ENCODE data around the gene DOCK11.

DOCK11 gene

DNA sequence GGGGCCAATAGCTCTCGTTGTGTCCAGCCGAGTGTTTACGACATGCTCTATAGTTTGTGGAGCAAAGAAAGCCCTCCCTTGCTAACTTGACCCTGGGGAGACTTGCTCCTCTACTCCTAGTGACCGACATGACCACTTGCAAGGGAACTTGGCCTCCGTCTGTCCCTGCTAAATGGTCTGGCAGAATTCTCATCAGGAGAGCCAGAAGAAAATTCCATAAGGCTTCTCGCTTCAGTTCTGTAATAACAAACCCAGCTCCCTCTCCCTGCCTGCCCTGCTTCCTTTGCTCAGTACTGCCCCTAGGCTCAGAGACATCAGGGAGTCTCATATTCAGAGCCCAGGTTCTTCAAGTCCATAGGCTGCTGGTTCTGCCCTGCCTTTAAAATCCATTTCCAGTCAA, 13.0 kb downstream of the DOCK11 start:
- TF ChIP-seq, protein P1, sequence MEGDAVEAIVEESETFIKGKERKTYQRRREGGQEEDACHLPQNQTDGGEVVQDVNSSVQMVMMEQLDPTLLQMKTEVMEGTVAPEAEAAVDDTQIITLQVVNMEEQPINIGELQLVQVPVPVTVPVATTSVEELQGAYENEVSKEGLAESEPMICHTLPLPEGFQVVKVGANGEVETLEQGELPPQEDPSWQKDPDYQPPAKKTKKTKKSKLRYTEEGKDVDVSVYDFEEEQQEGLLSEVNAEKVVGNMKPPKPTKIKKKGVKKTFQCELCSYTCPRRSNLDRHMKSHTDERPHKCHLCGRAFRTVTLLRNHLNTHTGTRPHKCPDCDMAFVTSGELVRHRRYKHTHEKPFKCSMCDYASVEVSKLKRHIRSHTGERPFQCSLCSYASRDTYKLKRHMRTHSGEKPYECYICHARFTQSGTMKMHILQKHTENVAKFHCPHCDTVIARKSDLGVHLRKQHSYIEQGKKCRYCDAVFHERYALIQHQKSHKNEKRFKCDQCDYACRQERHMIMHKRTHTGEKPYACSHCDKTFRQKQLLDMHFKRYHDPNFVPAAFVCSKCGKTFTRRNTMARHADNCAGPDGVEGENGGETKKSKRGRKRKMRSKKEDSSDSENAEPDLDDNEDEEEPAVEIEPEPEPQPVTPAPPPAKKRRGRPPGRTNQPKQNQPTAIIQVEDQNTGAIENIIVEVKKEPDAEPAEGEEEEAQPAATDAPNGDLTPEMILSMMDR (IDR thresholded peaks at IDR 0.05; ENCODE audit: low read depth, low read length, missing control alignments) = no peak
- no peak overlapping the region for H3K4me3 ChIP-seq (ENCODE audit: low read depth, low read length)
- DNase-seq (ENCODE audit: low read depth) = no peak

GRCh38 chrX:118510111-118510510, 14.5 kb downstream of the DOCK11 start:
- TF ChIP-seq, protein P1 (IDR thresholded peaks at IDR 0.05; ENCODE audit: low read depth, low read length, missing control alignments) = no peak
- DNase-seq (ENCODE audit: low read depth) = no peak
- no peak overlapping the region for H3K4me3 ChIP-seq (ENCODE audit: low read depth, low read length)

- no peak for DNase-seq (ENCODE audit: low read depth)
- no peak overlapping the region for H3K4me3 ChIP-seq (ENCODE audit: low read depth, low read length)
- TF ChIP-seq, protein P1 (IDR thresholded peaks at IDR 0.05; ENCODE audit: low read depth, low read length, missing control alignments) = no peak
These were observed 17.7 kb downstream of the DOCK11 start for GRCh38 chrX:118513120-118513898.

DNA sequence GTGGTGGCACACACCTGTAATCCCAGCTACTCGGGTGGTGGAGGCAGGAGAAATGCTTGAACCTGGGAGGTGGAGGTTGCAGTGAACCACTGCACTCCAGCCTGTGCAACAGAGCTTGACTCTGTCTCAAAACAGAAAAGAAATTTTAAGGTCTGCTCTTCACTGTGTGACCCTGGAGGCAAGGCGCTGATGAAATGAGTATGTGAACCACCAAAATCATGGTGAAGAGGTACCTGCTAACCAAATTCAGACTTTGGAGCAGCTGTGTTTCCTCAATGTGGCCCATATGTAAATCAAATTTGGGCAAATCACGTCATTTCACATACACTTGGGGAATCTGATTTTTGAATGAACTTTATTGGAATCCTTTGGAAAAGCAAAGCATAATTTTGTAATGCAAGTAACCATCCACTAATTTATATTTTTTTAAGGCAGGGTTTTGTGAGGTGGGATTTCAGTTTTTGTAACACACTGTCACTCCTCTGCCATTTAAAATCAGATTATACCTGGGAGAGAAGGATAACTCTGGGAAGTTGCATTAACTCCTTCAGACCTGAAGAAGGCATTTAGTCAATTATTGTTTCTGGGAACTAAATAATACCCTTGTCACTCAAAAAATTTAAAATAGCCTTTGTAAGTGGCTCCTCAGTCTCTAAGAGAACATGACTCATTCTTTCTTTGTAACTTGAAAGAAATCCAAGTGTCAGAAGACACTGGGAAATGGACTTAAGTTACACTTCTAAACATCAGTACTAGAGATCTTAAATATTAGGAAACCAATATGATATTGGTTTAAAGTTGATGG, 24.0 kb downstream of the DOCK11 start:
- H3K4me3 ChIP-seq (ENCODE audit: low read depth, low read length) = no peak overlapping the region
- DNase-seq (ENCODE audit: low read depth) = no peak
- TF ChIP-seq, protein P1 (IDR thresholded peaks at IDR 0.05; ENCODE audit: low read depth, low read length, missing control alignments) = no peak

DNA sequence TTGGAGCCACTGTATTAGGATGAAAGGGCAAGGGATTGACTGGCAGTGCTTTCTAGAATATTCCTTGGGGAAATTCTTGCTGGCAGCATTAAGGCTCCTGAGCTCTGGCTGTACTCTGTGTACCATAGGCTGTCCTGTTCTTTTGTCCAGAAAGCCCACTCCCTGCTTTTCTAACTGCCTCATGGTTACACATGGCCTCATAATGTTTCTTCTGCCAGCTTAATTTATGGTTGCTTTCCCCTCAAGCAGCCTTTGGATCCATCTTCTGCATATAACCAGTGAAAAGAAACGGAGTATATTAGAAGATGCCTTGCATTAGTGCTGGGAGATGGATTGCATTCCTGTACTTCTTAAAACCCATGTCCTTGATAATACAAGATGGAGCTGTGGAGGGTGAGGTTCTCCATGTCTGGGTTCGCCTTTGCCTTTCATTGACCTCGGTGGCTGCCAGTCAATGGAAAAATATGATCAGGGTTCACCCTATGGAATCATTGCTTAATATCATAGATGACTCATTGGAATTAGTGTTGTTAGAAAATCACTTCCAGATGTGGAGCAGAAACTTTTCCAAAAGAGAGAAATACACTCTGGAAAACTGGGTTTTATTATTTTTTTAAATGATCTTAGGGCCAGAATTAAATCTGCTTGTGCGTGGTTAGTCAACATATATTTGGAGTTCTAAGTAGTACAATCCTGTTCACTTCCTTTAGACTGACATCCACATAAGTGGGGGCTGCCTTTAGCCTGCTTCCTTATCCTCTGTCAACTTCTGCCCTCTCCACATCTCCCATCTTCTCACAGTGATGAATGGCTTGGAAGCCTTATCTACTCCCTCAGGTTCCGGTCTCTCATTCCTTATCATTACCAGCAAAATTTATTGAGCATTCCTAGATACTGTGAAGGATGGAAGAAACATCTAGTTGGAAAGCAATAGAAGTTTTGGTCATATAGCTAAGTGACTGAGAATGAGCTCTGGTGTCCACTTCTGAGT, 24.9 kb downstream of the DOCK11 start:
- TF ChIP-seq, protein P1 (IDR thresholded peaks at IDR 0.05; ENCODE audit: low read depth, low read length, missing control alignments) = no peak
- no peak for DNase-seq (ENCODE audit: low read depth)
- H3K4me3 ChIP-seq (ENCODE audit: low read depth, low read length) = no peak overlapping the region

DNA sequence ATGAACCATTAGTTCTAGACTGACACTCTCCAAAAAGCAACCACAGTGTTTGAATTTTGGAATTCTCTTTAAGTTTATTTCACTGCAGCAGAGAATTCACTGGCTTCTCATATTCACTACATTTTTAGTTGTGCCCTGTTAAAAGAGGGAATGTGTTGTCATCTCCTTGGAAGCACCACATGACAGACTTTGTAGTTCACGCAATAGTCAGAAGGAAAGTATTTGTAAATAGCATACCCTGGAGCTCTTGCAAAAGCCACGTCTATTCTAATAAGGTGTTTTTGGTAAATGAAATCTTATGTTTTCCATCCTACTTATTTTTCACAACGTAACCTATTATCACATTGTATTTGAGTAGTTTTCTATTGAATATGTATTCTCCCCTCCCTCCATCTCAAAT, 25.8 kb downstream of the DOCK11 start:
- TF ChIP-seq, protein P1 (IDR thresholded peaks at IDR 0.05; ENCODE audit: low read depth, low read length, missing control alignments) = no peak
- DNase-seq (ENCODE audit: low read depth) = no peak
- no peak overlapping the region for H3K4me3 ChIP-seq (ENCODE audit: low read depth, low read length)

All from GM12864 (cell line).